ENCODE results near the gene C9. TPM values are rescaled to one million over a fixed set of nuclear protein-coding genes. Genes with fewer than 3 reads are reported as not detected.

The C9 gene
- total RNA-seq = not detected

DNA sequence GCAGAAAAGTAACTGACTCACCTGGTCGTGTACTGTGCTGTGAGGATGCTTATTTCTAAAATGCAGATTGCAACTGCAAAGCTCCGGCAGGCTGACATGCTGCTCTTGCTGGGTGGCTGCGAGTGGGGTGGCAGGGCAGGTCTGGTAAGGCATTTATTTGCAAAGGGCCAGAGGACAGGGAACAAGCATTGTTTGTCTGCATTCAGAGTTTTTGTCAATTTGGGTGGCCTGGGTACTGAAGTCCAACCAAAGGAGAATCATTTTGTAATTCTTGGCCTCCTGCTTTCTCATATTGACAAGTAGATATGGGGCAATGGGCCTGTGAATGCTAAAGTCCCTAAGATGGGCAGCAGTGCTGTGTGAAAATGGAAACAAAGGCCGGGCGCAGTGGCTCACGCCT, at the start of gene C9:
Gene C9, minus strand, starts transcription at position 129 of the 400 bp plus-strand sequence. Its CDS starts 31 bp downstream, at position 98.
- ATAC-seq (ENCODE audit: insufficient number of reproducible peaks, low FRiP score, low read depth) = no peak
- H3K9me3 ChIP-seq = no peaks in the 10 kb centered on the region

DNA sequence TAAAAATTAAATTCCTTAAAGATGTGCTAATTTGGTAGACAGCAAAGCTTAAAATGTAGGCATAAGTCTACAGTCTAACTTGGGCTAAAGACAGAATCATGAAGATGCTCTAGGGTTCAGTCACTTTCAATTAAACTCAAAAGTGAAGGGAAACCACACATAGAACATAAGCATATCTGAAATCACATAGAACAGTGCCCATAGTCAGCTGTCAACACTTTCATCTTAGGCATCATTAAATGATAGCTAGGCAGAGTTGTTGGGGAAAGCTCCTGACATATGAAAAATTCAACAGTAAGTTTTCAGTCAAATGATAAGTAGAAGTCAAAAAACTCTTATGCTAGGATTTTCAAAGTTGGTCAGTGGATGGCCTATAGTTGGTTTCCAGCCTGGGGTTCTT, 49.5 kb upstream of the C9 start:
- ATAC-seq (ENCODE audit: insufficient number of reproducible peaks, low FRiP score, low read depth) (no peak), DNase-seq (ENCODE audit: low spot score) (no peak)
- Histone ChIP-seq H3K36me3 (no peaks in the 10 kb centered on the region), H3K4me1 (ENCODE audit: control insufficient read depth in 1 of 2, low read depth in 2 of 2) (peaks cover 44 to 45% of the 10 kb centered on the region in 2 donors), H3K27ac (peak overlapping the region in 1 of 2 donors; percentile 84), H3K4me3 (no peak overlapping the region), H3K9me3 (no peaks in the 10 kb centered on the region), H3K27me3 (replicated peaks; ENCODE audit: insufficient read depth) (no peaks in the 10 kb centered on the region)
- TF ChIP-seq, protein P1, sequence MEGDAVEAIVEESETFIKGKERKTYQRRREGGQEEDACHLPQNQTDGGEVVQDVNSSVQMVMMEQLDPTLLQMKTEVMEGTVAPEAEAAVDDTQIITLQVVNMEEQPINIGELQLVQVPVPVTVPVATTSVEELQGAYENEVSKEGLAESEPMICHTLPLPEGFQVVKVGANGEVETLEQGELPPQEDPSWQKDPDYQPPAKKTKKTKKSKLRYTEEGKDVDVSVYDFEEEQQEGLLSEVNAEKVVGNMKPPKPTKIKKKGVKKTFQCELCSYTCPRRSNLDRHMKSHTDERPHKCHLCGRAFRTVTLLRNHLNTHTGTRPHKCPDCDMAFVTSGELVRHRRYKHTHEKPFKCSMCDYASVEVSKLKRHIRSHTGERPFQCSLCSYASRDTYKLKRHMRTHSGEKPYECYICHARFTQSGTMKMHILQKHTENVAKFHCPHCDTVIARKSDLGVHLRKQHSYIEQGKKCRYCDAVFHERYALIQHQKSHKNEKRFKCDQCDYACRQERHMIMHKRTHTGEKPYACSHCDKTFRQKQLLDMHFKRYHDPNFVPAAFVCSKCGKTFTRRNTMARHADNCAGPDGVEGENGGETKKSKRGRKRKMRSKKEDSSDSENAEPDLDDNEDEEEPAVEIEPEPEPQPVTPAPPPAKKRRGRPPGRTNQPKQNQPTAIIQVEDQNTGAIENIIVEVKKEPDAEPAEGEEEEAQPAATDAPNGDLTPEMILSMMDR (IDR thresholded peaks at IDR 0.05) = no peak

More for the DNA sequence above, at the start of gene C9:
- TF ChIP-seq, protein P1 (IDR thresholded peaks at IDR 0.05) = no peak
- H3K27ac ChIP-seq = no peak within 1 kb of the TSS
- H3K4me3 ChIP-seq = no peak within 1 kb of the TSS
- no peaks in the 10 kb centered on the region for H3K36me3 ChIP-seq
- DNase-seq (ENCODE audit: low spot score) = no peak
- H3K4me1 ChIP-seq (ENCODE audit: control insufficient read depth in 1 of 2, low read depth in 2 of 2) = no peaks in the 10 kb centered on the region
- no peaks in the 10 kb centered on the region for H3K27me3 ChIP-seq (replicated peaks; ENCODE audit: insufficient read depth)

DNA sequence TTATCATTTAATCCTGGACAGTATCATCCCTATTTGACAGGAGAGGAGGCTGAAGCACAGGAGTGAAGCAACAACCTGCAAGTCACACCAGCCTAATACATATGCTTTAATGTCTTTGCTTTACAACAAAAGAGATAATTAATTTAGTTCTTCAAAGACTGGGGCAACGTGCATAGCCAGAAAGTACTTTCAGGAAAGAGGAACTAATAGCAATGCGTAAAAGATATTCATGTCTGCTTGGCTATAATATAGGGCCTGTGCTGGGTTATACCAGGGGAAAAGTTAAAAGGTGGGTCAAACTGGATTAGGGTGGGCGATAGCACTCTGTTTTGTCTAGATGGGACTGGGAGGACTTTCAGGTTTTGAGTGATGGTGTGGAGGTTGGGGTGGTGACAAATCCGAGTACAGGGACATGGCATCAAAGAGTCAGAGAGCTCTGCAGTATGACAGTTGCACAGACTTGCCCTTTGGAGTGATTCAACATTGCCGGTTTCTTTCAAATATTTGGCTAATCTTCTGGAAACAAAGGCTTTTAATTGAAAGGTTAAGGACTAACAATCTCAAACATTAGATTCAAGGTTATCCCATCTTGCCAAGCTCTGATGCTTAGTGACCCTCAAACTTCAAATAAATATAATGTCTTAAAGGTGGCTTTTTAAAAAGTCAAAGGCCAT, 48.6 kb upstream of the C9 start:
- peaks cover 44 to 47% of the 10 kb centered on the region in 2 donors for H3K4me1 ChIP-seq (ENCODE audit: control insufficient read depth in 1 of 2, low read depth in 2 of 2)
- TF ChIP-seq, protein P1 (IDR thresholded peaks at IDR 0.05) = no peak
- ATAC-seq (ENCODE audit: insufficient number of reproducible peaks, low FRiP score, low read depth) = no peak

DNA sequence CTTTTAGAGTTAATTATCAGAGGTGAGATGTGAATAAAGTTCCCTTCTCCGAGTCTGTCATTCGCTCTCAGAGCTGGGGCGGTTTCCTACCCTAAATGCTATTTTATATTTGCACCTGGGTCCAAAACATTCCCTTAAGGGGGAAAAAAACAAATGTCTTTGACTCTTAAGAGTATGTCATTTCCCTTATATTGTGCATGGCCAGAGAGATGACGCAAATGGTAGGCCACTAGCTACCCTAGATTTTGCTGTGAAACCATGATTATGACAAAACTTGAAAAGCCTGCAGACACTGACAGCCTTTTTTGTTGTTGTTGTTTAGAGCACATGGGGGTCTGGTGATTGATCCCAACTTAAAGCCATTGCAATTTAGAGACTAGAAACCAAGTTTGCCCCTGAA, 47.7 kb upstream of the C9 start:
- ATAC-seq (ENCODE audit: insufficient number of reproducible peaks, low FRiP score, low read depth) (no peak), DNase-seq (ENCODE audit: low spot score) (no peak)
- Histone ChIP-seq H3K9me3 (no peaks in the 10 kb centered on the region), H3K36me3 (no peaks in the 10 kb centered on the region), H3K27me3 (replicated peaks; ENCODE audit: insufficient read depth) (no peaks in the 10 kb centered on the region), H3K4me1 (ENCODE audit: control insufficient read depth in 1 of 2, low read depth in 2 of 2) (peaks cover 44 to 52% of the 10 kb centered on the region in 2 donors), H3K27ac (peak overlapping the region in 1 of 2 donors; percentile 84), H3K4me3 (no peak overlapping the region)
- TF ChIP-seq, protein P1 (IDR thresholded peaks at IDR 0.05) = no peak

More for the DNA sequence above, 48.6 kb upstream of the C9 start:
- Histone ChIP-seq H3K36me3 (no peaks in the 10 kb centered on the region), H3K9me3 (no peaks in the 10 kb centered on the region), H3K27me3 (replicated peaks; ENCODE audit: insufficient read depth) (no peaks in the 10 kb centered on the region), H3K27ac (peak overlapping the region in 1 of 2 donors; percentile 84), H3K4me3 (no peak overlapping the region)
- DNase-seq (ENCODE audit: low spot score) = no peak

DNA sequence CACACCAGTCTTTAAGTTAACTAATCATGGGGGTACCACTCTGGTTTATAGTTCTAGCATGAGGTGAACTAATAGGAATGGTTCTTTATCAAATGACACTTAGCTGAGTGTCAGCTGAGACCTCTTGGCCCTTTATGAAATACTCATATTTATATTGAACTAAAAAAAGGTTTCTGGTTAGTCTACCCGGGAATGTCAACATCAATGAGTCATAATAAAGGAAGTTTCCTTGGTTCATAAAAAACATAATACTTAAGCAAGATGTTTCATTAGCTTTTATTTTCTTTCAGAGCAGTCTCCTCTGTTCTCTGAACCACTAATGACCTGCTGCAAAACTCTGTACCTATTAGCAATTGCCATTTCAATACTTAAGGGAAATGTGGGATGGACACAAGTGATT, 46.8 kb upstream of the C9 start:
- H3K36me3 ChIP-seq = no peaks in the 10 kb centered on the region
- no peaks in the 10 kb centered on the region for H3K27me3 ChIP-seq (replicated peaks; ENCODE audit: insufficient read depth)
- no peaks in the 10 kb centered on the region for H3K9me3 ChIP-seq
- peak overlapping the region; percentile 41 for H3K4me3 ChIP-seq
- H3K27ac ChIP-seq = peak overlapping the region; percentile 58 to 84
- ATAC-seq (ENCODE audit: insufficient number of reproducible peaks, low FRiP score, low read depth) (peak; percentile 95), DNase-seq (ENCODE audit: low spot score) (no peak)
- peaks cover 44 to 52% of the 10 kb centered on the region in 2 donors for H3K4me1 ChIP-seq (ENCODE audit: control insufficient read depth in 1 of 2, low read depth in 2 of 2)
- TF ChIP-seq, protein P1 (IDR thresholded peaks at IDR 0.05) = no peak
